Activated T-cell treated with anti-CD3 and anti-CD28 coated beads for 48 hours (primary cell): ENCODE data around the gene THSD8.
"Not testable (repeated sequence)": the region's sequence is repeated elsewhere in the genome, so short reads cannot be mapped to it uniquely, and the experiment has no call there.

Source experiments
- DNase-seq: peaks from one replicate; pipeline ENCODE4 v3.0.0-alpha.2; 2020; ENCODE audit warnings: low read depth

Gene THSD8

DNA sequence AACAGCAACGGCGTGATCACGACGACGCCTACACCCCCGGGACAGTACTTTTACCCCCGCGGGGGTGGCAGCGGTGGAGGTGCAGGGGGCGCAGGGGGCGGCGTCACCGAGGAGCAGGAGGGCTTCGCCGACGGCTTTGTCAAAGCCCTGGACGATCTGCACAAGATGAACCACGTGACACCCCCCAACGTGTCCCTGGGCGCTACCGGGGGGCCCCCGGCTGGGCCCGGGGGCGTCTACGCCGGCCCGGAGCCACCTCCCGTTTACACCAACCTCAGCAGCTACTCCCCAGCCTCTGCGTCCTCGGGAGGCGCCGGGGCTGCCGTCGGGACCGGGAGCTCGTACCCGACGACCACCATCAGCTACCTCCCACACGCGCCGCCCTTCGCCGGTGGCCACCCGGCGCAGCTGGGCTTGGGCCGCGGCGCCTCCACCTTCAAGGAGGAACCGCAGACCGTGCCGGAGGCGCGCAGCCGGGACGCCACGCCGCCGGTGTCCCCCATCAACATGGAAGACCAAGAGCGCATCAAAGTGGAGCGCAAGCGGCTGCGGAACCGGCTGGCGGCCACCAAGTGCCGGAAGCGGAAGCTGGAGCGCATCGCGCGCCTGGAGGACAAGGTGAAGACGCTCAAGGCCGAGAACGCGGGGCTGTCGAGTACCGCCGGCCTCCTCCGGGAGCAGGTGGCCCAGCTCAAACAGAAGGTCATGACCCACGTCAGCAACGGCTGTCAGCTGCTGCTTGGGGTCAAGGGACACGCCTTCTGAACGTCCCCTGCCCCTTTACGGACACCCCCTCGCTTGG lies 9.6 kb upstream of the THSD8 start:
- DNase-seq: peak; percentile 75

DNA sequence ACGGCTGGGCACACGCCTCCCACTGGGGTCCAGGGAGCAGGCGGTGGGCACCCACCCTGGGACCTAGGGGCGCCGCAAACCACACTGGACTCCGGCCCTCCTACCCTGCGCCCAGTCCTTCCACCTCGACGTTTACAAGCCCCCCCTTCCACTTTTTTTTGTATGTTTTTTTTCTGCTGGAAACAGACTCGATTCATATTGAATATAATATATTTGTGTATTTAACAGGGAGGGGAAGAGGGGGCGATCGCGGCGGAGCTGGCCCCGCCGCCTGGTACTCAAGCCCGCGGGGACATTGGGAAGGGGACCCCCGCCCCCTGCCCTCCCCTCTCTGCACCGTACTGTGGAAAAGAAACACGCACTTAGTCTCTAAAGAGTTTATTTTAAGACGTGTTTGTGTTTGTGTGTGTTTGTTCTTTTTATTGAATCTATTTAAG lies 9.0 kb upstream of the THSD8 start:
- no peak for DNase-seq

GRCh38 chr19:12793290-12794195 lies 8.3 kb upstream of the THSD8 start:
- DNase-seq: peak; percentile 93

GRCh38 chr19:12794196-12794941 lies 7.5 kb upstream of the THSD8 start:
- no peak for DNase-seq

GRCh38 chr19:12794971-12795381 lies 6.9 kb upstream of the THSD8 start:
- no peak for DNase-seq

DNA sequence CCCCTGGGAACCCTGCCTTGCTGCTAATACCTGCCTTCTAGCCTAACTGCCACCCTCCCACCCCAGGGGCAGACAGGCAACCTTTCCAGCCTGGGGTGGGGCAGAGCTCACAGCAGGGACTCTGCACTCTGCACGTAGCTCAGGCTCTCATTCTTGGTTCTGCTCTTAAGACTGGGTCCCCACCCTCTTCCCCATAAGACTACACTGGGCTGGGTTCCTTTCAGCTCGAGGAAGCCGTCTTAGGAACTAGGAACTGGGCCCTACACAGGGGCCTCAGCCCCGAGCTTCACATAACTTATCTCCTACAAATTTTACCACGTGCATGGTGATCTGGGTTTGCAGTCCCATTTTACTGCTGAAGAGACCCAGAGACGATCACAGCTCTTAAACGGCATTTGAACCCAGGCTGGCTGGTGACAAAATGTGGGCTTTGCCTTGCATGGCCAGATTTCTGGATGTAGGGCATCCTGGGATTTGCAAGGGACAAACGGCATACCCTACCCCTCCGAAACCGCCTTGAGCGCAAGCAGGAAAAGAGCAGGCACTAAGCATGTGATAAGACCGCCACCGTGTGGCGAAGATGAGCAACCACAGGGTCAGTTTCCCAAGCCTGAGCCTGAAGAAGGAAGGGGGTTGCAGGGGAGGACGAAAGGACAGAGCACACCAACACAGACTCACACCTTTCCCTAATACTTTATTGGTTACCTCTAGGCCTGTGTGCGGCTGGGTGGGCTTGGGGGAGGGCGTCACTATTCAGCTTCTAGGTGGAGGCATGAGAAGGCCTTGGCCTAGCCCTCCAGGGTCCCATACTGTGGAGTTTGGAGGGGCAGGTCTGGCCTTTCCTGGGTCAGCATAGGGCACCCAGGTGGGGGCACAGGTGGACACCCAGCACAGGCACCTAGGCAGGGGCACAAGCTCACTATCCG lies 5.5 kb upstream of the THSD8 start:
- peak; percentile 65 for DNase-seq

DNA sequence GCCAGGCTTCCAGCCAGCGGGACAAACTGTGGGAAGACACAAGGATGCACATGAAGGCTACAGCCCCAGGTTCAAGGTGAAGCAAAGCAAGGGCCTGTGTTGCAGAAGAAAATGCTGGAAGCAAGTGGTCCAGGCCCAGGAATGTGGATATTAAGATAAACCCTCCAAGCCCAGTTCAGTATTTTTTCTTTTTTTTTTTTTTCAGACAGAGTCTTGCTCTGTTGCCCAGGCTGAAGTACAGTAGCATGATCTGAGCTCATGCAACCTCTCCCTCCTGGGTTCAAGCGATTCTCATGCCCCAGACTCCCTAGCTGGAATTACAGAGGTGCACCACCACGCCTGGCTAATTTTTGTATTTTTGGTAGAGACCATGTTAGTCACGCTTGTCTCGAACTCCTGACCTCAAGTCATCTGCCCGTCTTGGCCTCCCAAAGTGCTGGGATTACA lies 4.7 kb upstream of the THSD8 start:
- no peak for DNase-seq

DNA sequence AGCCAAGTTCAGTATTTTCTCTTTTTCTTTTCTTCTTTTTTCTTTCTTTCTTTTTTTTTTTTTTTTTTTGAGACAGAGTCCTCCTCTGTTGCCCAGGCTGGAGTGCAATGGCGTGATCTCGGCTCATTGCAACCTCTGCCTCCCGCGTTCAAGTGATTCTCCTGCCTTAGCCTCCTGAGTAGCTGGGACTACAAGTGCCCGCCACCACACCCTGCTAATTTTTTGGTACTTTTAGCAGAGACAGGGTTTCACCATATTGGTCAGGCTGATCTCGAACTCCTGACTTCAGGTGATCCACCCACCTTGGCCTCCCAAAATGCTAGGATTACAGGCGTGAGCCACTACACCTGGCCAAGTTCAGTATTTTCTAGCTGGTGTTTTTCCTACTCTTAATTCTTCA lies 4.3 kb upstream of the THSD8 start:
- not testable (repeated sequence) for DNase-seq

DNA sequence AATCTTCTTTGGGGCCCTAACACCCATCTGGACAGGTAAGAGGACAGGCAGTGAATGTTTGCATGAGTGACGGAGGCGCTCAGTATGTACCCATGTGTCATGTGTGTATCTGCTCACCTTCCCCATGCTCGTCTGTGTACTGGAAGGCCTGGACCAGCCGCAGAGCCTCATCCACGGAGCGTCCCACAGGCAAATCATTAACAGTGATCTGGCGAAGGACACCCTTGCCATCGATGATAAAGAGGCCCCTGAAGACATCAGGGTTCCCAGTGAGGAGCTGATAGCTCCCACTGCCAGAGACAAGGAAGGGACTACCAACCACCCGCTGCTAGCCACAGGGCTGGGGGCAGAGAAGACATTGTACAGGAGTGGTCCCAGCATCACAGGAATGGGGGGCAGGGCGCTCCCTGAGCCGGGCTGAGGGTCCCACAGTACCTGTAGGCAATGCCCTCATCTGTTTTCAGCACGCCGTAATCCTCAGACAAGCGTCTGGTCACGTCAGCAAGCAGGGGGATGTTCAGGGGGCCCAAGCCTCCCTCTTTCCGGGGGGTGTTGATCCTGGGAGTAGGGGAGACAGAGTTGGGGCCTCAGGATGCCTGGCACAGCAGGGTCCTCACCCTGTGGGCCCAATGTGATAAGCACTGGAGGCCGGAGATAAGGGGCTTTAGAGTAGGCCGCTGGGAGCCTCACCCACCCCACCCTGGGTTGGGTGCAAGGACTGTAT lies 2.0 kb upstream of the THSD8 start:
- no peak for DNase-seq

GRCh38 chr19:12800466-12800770 lies 1.5 kb upstream of the THSD8 start:
- no peak for DNase-seq

DNA sequence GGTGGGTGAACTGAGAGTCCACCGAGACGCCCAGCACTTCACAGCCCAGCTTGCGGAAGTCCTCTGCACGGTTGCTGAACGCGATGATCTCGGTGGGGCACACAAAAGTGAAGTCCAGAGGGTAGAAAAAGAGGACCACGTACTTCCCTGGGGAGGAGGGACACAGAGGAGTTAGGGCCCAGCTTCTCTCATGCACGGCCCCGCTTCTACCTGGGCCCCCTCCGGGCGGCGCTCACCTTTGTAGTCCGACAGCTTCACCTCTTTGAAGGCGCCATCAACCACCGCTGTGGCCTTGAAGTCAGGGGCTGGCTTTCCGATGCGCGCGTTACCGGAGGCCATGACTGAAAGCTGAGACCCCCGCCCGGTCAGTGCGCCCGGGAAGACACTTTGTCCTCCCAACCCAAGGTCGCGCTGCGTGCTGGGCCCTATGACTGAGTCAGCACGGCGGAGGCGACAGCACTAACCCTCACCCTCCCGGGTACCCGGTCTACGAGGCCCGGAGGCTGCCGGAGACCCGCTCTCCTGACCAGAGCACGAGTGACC lies 875 bp upstream of the THSD8 start:
- DNase-seq: no peak

- no peak for DNase-seq
Measured at GRCh38 chr19:12802267-12803106, 618 bp downstream of the THSD8 start.

- DNase-seq: no peak
Measured at GRCh38 chr19:12804051-12804450, 2.2 kb downstream of the THSD8 start.

GRCh38 chr19:12806242-12807081 lies 4.6 kb downstream of the THSD8 start, which contains the start of gene RNASEH2A:
TSS of gene RNASEH2A (plus strand) at chr19:12806584. CDS start at chr19:12806674, 90 bp downstream.
- peak; percentile 89 for DNase-seq

GRCh38 chr19:12815088-12815487 lies 13.2 kb downstream of the THSD8 start:
- DNase-seq: no peak

DNA sequence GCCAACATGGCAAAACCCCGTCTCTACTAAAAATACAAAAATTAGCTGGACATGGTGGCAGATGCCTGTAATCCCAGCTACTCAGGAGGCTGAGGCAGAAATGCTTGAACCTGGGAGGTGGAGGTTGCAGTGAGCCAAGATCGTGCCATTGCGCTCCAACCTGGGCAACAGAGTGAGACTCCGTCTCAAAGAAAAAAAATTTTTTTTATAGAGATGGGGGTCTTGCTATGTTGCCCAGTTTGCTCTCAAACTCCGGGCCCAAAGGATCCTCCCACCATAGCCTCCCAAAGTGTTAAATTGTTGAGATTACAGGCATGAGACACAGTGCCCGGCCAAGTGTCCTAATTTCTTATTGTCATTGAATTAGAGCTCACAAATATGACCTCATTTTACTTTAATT lies 15.3 kb downstream of the THSD8 start:
- DNase-seq: not testable (repeated sequence)

DNA sequence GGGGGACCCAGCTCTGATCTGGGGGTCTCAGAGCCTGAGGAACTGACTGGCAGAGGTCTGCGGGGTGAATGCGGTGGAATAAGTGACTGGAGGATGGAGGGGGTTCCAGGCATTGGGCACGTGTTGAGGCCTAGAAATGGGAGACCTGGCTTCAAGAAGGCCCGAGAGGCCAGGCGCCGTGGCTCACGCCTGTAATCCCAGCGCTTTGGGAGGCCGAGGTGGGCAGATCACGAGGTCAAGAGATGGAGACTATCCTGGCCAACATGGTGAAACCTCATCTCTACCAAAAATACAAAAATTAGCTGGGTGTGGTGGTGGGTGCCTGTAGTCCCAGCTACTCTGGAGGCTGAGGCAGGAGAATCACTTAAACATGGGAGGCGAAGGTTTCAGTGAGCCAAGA lies 15.9 kb downstream of the THSD8 start:
- not testable (repeated sequence) for DNase-seq

DNA sequence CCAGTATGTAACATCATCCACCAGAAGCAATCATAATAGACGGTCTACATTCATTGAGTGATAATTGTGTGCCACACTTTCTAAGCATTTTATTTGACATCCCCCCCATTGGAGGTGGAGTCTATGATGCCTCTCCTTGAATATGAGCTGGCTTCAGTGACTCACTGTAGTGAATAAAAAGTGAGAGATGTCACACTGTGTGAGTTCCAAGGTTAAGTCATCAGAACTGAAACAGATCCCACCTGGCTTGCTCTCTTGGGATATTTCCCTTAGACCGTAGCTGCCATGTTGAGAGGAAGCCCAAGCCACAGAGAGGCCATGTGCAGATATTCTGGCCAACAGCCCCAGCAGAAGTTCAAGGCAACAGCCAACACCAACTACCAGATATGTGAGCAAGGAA lies 19.9 kb downstream of the THSD8 start:
- DNase-seq: no peak
